Activated T-cell treated with anti-CD3 and anti-CD28 coated beads for 4 hours (primary cell): ENCODE results near the gene VWC2.

Experiments used
- DNase-seq: peaks from one replicate; pipeline ENCODE4 v3.0.0-alpha.2; 2020

Gene VWC2

DNA sequence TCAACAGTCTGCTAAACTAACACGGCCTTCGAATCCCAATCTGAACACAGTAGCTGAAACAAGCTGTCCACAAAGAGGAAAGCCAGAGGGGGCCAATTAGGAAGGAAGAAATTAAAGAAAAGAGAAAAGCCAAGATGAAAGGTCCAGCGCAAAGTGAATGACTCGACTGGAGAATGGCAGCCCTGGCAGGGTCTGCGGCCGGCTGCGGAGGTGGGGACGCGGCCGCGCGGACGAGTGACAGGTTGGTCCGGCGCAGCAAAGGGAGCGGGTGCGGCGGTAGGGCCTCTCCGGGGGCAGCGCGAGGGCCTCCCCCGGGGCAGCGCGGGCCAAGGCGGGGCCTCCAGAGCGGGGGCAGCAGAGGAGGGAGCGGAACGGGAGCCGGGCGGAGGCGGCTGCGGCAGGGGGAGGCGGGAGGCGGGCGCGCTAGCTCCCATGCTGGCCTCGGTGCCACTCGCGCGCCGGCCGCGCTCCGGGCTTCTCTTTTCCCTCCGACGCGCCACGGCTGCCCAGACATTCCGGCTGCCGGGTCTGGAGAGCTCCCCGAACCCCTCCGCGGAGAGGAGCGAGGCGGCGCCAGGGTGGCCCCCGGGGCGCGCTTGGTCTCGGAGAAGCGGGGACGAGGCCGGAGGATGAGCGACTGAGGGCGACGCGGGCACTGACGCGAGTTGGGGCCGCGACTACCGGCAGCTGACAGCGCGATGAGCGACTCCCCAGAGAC, at the start of gene VWC2:
TSS of gene VWC2 (plus strand) at position 421 of the 718 bp plus-strand sequence. CDS start 1,798 bp downstream, outside the sequence.
- no peak for DNase-seq

DNA sequence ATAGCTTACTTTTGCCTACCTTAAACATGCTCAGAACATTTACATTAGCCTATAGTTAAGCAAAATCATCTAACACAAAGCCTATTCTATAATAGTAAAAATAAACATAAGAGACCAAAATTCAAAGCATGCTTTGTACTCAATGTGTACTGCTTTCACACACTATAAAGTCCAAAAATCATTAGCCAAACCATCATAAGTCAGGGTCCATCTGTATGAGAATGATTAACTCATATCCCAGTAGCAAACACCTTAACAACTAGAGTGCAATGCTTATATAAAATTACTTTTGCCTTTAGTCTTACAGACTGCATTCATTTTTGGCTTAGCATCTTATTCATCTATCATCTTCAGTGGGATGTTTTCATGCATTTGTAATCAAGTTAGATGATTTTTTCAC, 49.4 kb upstream of the VWC2 start:
- no peak for DNase-seq

DNA sequence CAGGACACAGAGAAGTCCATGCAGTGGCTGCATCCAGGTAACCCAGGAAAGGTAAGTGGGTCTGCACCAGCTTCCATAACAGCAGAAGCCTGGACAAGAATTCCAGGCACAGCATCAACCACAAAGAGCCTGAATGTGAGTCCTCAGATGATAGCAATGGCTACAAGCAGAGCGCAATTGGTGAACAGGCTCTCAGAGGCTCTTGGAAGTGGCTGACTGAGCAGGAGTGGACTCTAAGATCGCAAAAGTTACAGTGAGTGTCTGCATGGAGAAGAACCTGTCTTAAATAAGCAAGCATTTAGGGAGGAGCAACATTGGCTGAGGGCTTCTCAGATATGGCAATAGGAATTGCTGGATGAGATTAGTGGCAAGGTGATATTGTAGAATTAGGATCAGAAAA, 41.6 kb upstream of the VWC2 start:
- no peak for DNase-seq

DNA sequence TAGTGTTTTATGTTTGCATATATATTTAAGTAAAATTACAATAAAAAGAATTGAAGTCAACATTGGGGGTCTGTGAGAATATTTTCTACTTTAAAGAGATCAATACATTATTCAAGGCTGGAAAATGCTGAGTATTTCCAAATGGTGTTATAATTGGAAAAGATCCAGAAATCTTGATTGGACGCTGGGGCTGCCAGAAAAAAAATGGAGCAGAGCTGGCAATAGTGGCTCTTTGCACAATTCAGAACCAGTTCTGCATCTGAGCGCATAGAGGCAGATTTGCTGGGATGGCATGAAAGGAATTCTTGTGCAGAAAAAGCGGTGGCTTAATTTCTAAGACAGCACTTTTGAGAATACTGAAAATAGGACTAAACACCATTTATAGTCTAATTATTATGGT, 10.8 kb upstream of the VWC2 start:
- no peak for DNase-seq

DNA sequence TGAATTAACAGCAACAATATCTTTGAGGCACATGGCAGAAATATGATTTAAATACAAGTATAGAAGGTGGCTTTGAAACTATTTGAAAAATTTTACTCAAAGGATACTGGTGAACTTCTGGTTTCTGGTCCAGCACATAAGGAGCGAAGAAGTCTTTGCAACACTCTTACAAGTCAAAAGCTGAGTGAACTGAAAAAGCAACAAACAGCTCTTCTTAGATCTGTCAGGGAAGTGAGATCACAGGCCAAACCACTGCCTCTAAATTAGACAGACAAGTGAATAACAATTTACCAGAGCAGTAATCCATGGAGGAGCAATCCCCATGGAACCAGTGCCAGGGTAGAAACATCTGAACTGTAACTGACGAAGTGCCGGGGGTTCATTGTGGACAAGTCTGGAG, 9.6 kb upstream of the VWC2 start:
- no peak for DNase-seq

DNA sequence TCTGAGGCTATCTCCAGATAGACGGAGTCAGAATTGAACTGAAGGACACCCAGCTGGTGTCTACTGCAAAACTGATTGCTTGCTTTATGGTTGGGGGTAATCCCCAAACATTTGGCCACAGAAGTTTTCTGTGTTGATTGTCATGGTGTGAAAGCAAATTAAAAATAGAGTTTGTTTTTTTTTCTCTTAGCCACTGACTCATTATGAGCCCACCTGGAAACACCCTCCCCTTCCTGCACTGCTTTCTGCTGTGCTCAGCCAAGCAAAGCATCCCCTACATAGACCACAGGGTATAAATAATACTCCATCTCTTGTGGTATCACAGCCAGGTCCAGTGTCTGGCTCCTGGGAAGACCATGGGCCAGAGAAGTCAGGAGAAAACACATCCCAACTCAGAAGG, 6.5 kb upstream of the VWC2 start:
- DNase-seq, result no peak

DNA sequence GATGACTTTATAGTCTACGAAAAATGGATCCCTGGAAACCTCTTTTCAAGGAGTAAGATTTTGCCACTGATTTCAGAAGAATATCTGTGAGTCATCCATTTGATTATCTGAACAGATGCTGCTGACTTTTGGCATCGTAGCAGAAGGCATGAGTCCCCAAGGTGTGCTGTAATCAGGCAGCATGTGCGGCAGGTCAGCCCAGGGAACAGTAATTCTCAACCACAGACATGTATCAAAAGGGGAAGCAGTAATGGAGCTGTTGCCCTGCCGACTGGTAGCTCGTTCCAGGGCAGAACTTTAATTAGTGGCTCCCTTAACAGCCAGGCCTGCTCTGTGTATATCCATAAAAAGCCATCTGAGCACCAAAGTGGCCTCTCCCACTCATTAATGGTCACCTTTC, 5.7 kb upstream of the VWC2 start:
- no peak for DNase-seq

DNA sequence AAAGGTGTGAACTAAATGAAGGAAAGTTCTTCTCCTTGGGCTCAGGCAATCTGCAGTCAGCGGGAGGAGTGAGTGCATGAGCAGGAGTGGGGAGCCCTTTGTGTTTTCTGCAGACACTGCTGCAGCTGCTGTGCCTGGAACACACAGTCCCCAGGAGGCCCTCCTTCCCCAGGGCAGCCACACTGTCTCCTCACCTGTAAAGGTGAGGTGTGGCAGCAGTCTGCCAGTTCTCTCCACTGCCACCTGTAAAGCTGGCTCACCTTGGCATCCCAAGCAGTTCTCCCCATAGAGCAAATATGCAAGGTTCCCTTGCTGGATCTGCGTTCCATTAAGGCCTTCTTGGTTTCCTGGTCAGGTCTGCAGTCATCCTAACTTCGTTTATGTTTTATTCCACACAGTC, 5.2 kb upstream of the VWC2 start:
- DNase-seq, result no peak

DNA sequence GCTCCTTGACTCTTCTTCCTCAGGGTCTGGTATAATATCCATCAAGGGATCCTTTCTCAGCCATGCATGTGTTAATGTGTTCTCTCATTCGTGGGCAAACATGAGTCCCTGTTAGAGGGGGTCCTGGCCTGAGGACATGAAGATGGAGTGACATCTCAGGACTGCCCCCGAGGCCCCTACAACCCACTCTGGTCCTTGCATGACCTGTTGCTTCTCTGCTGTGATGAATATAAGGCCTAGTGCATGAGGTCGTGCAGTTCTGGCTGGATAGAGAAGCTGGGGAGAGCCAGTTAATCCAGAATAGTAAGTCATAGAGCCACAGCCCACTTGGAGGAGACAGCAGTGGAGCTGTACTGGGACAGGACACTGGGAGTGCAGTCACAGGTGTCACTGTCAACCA, 4.6 kb upstream of the VWC2 start:
- DNase-seq, result no peak

DNA sequence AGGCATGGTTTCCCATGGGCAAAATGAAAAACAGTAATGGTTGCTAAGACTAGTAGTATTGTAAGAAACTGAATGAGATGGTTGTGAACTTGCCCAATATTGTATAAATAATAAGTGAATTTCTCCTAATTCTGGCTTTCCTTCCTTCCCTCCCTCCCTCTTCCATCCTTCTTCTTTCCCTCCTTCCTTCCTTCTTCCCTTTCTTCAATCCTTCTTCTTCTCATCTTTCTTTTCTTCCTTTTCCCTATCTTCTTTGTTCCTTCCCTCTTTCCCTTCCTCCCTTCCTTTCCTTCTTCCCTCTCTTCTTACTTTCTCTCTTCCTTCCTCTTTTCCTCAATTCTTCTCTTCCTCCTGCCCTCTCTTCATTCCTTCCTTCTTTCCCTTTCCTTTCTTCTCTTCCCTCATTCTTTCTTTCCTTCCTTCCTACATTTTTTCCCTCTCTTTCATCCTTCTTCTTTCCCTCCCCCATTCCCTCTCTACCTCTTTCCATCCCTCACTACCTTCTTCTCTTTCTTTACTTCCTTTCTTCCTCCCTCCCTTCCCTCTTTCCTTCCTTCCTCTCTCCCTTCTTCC, 4.1 kb upstream of the VWC2 start:
- DNase-seq, result no peak

DNA sequence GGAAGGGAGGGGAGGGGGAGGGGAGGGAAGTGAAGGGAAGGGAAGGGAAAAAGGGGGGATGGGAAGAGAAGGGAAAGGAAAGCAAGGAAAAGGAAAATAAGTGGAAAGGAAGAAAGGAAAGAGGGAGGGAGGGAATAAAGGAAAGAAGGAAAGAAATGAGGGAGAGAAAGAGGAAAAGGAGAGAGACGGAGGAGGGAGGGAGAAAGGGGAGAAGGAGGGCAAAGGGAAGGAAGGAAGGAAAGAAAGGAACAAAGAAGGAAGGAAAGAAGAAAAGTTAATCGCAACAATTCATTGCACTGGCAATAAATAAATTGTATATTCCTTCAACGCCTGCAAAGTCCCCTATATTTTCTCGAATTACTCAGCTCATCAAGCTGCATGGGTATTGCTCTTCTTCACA, 2.6 kb upstream of the VWC2 start:
- DNase-seq, result no peak

DNA sequence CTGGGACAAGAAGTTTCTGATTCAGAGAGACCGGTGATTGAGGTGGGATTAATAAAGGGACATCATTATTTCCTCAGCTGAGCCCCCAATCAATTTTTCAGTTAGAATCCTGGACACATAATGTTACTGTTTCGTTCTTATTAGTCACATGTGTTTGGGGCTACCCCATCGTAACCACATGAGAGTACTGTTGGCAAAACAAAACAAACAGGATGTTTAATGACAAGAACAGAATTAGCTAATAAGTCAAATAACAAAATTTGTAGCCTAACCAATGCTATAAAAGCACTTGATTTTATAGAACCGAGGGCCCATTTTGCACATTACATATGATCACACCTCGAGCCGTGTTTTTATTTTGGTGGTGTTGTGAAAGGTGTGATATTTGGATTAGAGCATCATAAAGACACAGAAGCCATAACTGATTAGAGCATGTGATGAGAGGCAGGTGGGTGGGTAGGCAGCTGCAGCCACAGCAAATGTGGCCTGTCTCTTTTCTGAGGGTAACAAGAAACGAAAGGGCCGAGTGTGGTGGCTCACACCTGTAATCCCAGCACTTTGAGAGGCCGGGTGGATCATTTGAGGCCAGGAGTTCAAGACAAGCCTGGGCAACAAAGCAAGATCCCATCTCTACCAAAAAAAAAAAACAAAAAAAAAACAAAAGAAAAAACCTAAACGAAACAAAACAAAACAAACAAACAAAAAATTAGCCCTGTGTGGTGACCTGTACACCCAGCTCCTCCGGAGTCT, 1.8 kb upstream of the VWC2 start:
- no peak for DNase-seq

DNA sequence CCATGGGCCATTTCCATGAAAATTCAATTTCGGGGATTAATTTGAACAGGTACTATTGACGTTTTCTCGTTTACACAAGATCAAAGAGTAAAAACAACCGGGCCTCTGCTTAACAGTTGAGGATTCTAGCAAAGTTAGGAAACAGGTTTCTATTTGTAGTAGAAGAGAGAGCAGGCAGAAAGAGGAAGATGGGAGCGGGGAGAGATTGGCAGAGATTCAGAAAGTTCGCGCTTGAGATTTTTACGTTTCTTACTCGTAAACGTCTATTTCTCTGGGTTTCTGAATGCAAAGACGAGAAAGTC, 571 bp upstream of the VWC2 start:
- no peak for DNase-seq

DNA sequence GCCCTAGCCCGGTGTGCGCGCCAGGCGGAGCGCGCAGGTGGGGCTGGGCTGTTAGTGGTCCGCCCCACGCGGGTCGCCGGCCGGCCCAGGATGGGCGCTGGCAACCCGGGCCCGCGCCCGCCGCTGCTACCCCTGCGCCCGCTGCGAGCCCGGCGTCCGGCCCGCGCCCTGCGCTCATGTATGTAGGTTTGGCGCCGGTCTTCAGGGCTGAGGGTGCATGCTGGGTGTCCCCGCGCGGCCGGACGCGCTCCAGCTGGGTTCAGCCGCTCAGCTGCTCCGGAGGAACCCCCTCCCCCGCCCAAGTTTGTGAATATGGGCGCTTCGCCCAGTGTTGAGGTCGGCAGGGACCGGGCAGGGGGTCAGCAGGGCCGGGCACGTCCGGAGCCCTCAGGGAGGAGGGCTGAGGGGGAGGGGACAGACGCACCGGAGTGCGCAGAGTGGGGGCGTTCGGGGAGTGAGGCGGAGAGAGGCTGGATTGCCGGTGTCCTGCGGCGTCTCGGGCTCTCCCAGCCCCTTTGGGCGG, 559 bp downstream of the VWC2 start:
- DNase-seq, result no peak

DNA sequence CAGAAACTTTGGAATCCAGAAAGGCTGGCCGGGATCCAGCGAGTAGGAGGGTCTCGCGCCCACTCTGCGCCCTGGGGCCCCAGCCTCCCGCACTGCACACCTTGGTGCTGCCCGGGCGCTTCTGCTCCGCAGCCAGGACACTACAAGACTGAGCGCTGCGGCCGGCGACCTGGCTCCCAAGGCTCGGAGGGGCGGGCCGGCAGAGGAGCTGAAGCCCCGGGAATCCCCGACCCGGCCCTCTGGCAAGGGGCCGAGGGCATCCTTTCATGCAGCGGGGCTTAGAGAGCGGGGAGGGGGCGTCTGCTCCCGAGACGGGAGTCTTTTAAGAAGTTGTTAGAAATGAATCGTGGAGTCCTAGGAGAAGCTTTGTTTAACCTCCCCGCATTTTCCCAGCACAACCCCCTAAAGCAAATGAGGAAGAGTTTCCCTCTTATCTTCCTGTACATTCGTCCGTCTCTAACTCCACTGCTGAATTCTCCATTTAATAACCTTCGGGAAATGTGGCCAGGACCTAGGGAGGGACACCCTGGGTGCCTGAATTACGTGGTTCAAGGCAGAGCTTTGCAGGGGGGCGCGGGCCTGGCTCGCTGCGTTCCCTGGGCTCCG, 1.1 kb downstream of the VWC2 start:
- no peak for DNase-seq

DNA sequence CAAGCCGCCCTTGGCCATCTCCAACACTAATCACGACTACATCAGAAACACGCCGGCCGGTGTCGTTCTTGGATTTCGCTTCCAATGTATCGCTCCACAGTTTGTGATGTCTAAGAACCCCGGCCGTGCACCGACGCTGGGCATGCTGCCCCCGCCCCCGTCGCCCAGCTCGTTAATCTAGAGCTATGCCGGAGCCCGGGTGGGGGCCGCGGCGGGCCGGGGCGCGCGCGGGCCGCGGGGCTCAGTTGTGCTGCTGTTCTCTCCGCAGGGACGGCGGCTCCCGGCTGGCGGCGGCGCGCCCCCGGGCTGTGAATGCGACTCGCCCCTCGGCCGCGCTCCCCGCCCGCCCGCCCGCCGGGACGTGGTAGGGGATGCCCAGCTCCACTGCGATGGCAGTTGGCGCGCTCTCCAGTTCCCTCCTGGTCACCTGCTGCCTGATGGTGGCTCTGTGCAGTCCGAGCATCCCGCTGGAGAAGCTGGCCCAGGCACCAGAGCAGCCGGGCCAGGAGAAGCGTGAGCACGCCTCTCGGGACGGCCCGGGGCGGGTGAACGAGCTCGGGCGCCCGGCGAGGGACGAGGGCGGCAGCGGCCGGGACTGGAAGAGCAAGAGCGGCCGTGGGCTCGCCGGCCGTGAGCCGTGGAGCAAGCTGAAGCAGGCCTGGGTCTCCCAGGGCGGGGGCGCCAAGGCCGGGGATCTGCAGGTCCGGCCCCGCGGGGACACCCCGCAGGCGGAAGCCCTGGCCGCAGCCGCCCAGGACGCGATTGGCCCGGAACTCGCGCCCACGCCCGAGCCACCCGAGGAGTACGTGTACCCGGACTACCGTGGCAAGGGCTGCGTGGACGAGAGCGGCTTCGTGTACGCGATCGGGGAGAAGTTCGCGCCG, 1.9 kb downstream of the VWC2 start:
- no peak for DNase-seq

DNA sequence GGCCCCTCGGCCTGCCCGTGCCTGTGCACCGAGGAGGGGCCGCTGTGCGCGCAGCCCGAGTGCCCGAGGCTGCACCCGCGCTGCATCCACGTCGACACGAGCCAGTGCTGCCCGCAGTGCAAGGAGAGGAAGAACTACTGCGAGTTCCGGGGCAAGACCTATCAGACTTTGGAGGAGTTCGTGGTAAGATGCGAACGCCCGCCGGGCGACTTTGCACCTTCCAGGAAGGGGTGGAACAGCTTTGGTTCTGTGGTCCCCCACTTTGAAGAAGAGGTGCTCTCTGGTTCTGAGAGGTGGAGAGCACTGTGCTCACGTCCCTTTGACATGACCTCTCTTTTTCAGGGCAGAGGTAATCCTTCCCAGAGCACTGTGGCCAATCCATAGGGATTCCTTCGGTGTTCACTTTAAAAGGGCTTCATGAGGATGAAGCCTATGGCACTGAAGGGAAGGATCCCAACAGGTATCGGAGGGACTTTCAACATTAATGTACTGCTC, 2.6 kb downstream of the VWC2 start:
- DNase-seq, result no peak

DNA sequence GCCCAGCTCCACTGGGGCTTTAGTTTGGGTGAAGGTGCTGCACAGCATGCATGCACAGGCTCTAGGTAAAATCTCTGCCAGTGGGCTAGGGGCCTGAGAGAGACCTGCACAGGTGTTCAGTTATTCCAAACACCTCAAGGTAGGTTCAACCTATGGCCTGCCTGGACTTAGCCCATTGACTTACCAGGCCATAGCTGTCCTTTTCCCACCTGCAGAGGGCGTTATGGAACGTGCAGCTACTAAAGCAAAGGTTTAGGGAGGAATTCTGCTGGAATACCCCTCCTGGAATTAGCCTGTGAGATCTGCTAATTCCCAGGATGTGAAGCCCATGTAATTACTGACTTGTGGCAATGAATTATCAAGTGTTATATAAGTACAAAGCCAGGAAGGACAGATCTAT, 3.6 kb downstream of the VWC2 start:
- no peak for DNase-seq

DNA sequence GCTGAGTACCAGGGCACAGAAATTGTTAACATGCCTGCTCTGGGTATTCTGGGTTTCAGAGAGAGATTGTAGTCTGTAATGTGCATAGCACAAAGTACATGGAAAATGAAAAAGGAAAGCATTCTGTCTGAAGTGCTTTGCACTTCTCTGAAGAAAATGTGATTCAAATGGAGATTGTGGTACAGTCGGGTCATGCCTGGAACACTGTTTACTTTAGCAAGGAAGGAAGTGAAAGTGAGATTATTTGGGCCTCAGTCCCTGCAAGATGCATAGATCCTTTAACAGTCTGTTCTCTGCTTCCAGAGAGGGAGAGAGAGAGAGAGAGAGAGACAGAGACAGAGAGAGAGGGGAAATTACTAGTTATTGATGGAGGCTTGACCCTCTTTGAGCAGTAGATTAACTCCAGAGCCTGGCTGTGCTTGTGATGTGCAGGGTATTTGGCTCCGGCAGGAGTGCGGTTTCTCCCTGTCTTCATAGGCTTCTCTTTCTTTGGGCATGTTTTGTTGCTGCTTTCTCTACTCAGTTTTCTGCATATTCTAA, 5.4 kb downstream of the VWC2 start:
- DNase-seq, result no peak

DNA sequence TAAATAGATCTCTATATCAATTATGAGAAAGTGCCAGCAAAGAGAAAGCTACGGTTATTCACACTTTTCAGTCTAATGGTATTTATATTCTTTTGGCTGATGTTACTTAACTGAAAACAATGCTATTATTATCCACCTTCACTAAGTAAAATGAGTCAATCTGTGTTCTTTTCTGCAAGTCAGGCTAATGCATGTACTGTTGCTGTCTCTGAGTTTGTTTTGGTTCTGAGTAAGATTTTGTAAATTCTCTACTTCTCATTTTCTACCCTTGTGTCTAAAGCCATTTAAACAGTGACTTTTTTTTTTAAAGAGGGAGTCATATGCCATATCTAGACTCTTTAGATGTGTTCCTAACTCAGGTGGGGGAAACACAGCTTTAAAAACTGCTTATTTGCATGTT, 7.5 kb downstream of the VWC2 start:
- no peak for DNase-seq

DNA sequence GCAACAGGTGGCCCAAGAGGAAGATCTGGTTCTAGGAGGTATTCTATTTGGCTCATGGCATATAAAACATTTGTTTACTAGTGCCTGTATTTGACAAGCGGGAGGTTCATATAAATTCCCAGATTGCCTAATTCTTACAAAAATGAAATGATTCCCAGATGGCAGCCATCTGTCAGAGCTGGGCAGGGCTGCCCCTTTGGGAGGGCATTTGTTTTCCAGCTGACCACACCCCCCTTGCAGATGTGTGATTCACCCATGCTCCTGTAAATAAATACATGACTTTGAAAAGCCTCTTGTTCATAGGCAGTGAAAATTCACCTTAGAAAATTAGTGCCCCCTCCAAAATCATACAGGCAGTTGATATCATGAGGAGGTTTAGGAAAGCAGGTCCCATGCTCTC, 8.6 kb downstream of the VWC2 start:
- no peak for DNase-seq

DNA sequence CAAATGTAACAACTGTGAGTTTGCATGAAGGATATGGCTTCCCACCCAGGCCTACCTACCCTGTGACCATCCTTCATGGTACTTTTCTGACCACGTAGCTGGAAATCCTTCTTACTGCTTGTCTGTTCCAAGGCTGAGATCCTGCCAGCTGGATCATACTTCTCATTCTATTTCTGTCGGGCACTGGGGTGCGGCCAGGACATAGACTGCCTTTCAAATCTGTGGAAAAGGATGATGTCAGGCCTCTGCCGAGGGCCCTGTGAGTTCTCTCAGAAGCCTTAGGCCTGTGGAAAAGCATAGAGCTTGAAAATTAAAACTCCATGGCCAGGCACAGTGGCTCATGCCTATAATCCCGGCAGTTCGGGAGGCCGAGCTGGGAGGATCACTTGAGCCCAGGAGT, 10.0 kb downstream of the VWC2 start:
- DNase-seq, result no peak
